GM21526 (cell line): ENCODE data around the gene ZNF536.

Source experiments
- ATAC-seq: cut with Tn5 transposase; IDR thresholded peaks from one replicate; pipeline ENCODE4 v1.9.1; 2021; ENCODE audit warnings: moderate library complexity; ENCODE audit not compliant: unreplicated experiment, low FRiP score

The ZNF536 gene

DNA sequence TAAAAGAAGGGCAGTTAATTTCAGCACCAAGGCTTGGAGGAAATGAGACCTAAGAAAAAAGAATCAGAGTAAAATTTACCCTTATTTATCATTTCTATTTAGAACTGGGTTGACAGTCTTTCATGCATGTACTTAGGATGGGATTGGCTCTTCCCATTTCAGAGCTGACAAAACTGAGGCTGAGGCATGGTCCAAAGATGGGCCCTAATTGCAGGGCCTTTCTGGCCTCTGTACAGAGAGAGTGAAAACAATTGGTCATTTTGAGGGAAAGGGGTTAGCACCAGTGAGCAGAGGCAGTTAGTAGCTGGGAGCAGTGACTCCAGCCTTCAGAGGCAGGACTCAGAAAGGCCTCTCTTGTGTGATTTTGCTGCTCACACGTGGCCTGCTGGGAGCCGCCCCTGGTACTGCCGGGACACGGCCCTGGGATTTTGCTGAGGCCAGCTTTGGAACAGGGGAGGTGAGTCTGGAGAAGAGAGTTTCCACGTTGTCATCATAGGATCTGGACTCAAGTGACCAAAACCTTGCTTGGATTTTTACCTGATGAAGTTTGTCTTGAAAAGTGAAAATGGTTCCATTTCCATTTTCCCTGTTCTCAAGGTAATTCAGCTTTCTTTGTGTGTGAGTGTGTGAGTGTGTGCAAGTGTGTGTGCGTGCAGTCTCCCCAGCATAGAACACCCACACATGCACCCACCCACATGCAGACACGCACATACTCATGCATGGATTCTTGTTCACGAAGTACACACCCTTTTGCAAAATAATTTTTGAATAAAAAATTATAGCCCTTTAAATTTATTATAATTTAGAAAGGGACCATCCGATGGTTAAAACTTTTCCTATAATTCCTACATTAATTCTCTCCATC is at the start of gene ZNF536:
ZNF536 (plus strand) TSS at position 425 of the 865 bp plus-strand sequence. CDS start 71,179 bp downstream, outside the sequence.
- ATAC-seq: no peak

DNA sequence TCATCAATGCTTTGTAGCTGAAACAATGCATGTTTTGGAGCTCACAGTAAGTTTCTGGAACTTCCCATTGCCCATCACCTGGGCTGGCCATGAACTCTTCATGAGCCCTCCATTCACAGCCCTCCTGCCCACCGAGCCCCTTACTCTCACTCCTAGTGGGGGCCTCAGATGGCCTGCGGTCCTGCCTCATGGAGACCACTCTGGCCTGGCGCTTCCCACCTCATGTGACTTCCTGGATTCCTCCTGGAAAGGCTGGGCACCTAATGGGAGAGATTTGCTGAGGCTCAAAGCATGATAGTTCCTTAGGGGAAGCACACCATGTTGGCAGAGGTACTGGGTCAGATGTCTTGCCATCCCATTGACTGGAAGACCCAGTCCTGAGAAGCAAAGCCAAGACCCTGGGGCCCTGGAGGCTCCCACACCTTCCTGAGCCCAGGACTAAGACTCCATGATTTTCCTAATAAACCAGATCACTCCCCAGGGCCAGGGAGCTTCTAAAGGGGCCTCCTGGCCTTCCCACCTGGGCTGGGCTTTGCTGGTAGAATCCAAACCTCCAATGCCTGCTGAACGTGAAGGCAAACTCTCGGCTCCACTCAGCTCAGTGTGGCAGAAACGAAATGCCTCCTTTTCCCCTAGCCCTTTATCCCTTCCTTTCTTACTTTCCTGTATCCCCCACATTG is 49.4 kb upstream of the ZNF536 start:
- ATAC-seq: no peak

GRCh38 chr19:30323904-30324303 is 48.3 kb upstream of the ZNF536 start:
- ATAC-seq: no peak

GRCh38 chr19:30324982-30325381 is 47.2 kb upstream of the ZNF536 start:
- ATAC-seq: no peak

DNA sequence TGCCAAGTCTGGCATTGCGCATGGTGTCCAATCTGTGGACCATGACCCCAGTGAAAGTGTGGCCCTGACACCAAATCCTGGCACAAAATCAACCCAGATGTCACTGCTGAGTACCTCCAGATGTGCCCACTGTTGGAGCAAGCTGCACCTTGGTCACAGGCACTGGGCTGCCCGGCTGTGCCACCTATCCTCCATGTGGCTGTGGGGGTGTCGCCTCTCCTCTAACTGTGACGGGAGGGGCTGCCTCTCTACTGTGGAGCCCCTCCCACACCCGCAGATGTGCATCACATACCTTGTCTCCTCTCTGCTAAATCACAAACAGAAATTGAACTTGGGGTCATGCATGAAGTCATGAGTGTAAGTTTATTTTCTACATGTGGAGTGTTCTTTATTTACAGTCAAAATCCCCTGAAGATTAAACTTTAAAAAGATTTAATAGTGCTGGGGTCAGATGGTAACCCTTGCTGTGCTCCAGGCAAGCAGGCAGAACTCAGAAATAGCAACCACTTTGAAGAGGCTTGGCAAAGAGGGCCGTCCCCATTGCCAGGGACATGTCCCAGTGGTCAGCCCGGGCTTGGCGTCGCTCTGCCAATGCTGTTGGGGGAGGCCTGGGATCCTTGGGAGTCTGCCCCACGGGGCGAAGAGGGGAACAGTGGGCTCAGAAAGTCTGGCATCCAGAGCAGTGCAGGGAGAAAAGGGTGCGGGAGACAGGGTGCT is 46.4 kb upstream of the ZNF536 start:
- ATAC-seq: no peak

- no peak for ATAC-seq
These were observed 45.8 kb upstream of the ZNF536 start for GRCh38 chr19:30326393-30326710.

- ATAC-seq: no peak
These were observed 44.9 kb upstream of the ZNF536 start for GRCh38 chr19:30327331-30327730.

- ATAC-seq: no peak
These were observed 44.1 kb upstream of the ZNF536 start for GRCh38 chr19:30328096-30328495.

- ATAC-seq: no peak
These were observed 41.9 kb upstream of the ZNF536 start for GRCh38 chr19:30330266-30330665.

GRCh38 chr19:30332445-30333234 is 39.5 kb upstream of the ZNF536 start:
- ATAC-seq: no peak

- no peak for ATAC-seq
These were observed 38.7 kb upstream of the ZNF536 start for GRCh38 chr19:30333291-30334065.

DNA sequence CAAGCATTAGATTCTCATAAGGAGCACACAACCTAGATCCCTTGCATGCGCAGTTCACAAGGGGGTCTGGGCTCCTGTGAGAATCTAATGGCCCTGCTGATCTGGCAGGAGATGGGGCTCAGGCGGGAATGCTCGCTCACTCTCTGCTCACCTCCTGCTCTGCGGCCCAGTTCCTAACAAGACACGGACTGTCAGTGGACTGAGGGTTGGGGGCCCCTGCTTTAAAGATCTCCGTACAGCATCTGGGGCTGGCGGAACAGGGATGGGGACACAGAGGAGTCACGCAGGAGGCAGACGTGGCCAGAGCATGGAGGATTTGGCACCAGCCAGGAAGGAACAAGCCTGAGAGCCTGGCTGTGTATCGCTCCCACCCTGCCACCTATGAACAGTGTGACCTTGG is 37.3 kb upstream of the ZNF536 start:
- ATAC-seq: no peak

DNA sequence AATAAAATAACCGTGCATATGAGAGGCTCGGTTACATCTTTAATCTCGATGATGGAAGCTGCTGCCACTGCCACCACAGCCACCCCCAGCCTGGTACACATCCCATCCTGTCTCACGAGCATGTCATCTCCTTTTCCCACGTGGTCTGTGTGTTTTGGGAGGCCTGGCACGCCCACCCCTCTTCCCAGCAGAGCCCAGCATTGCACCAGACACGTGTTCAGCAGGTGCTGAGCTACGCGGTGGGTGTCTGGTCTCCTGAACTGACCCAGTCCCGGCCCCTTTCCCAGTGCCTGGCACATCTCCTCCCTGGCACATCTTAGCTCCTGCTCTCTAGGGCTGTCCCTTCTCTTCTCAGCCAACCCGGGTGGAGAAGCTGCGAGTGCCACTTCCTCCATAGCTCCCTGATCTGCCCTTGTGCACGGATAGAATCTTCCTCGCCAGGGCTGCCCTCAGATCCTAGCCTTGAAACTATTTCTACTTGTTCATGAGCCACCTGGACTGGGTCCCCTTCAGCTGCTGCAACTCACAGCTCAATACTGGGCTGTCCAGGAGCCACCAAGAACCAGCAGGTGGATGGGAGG is 36.8 kb upstream of the ZNF536 start:
- no peak for ATAC-seq

- ATAC-seq: no peak
These were observed 35.9 kb upstream of the ZNF536 start for GRCh38 chr19:30336290-30336689.

GRCh38 chr19:30338041-30338456 is 34.1 kb upstream of the ZNF536 start:
- ATAC-seq: no peak

- no peak for ATAC-seq
These were observed 33.1 kb upstream of the ZNF536 start for GRCh38 chr19:30338878-30339623.

- no peak for ATAC-seq
These were observed 32.3 kb upstream of the ZNF536 start for GRCh38 chr19:30339624-30340525.
